Duodenal mucosa (tissue), 2 donors: Measurements from ENCODE around the gene ARMH3.
"Not testable (repeated sequence)": the region's sequence is repeated elsewhere in the genome, so short reads cannot be mapped to it uniquely, and the experiment has no call there.

ENCODE experiments used
- H3K27ac ChIP-seq: one replicate; pipeline ENCODE4 v1.7.0; 2013; ENCODE audit warnings: low read depth, low read length
- H3K27me3 ChIP-seq, 2 donors: one replicate each; pipeline ENCODE4 v1.7.0; 2013; ENCODE audit warnings: low read length in 2 of 2, control low read depth in 1 of 2; ENCODE audit not compliant: insufficient read depth in 2 of 2, control insufficient read depth in 1 of 2
- H3K36me3 ChIP-seq, 2 donors: one replicate each; pipeline ENCODE4 v1.7.0; 2013; ENCODE audit warnings: low read length in 2 of 2, control low read depth in 1 of 2; ENCODE audit not compliant: insufficient read depth in 2 of 2, control insufficient read depth in 1 of 2
- H3K4me1 ChIP-seq, 2 donors: one replicate each; pipeline ENCODE4 v1.7.0; 2013; ENCODE audit warnings: low read length in 2 of 2, control low read depth in 1 of 2; ENCODE audit not compliant: insufficient read depth in 2 of 2, control insufficient read depth in 1 of 2
- H3K4me3 ChIP-seq, 2 donors: one replicate each; pipeline ENCODE4 v1.7.0; 2013; ENCODE audit warnings: low read length in 2 of 2, low read depth in 1 of 2
- H3K9ac ChIP-seq, 2 donors: one replicate each; pipeline ENCODE4 v1.7.0; 2013; ENCODE audit warnings: low read length in 2 of 2, low read depth in 1 of 2
- H3K9me3 ChIP-seq, 2 donors: one replicate each; pipeline ENCODE4 v1.7.0; 2013; ENCODE audit warnings: low read length in 2 of 2, control low read depth in 1 of 2; ENCODE audit not compliant: control insufficient read depth in 1 of 2

Gene ARMH3

GRCh38 chr10:102069071-102069470, 13.1 kb upstream of the ARMH3 start:
- Histone ChIP-seq H3K4me1 (peaks cover 29 to 33% of the 10 kb centered on the region in 2 donors), H3K4me3 (no peak overlapping the region), H3K27me3 (no peaks in the 10 kb centered on the region), H3K36me3 (peaks cover 0 to 4% of the 10 kb centered on the region in 2 donors), H3K9ac (no peak overlapping the region), H3K27ac (no peak overlapping the region), H3K9me3 (no peaks in the 10 kb centered on the region)

GRCh38 chr10:102068216-102068615, 12.2 kb upstream of the ARMH3 start:
- Histone ChIP-seq H3K36me3 (peaks cover 0 to 4% of the 10 kb centered on the region in 2 donors), H3K9ac (no peak overlapping the region), H3K4me1 (peaks cover 29 to 33% of the 10 kb centered on the region in 2 donors)

GRCh38 chr10:102067091-102067916, 11.3 kb upstream of the ARMH3 start:
- Histone ChIP-seq H3K9me3 (no peaks in the 10 kb centered on the region), H3K27ac (no peak overlapping the region), H3K9ac (no peak overlapping the region), H3K4me1 (peaks cover 29 to 33% of the 10 kb centered on the region in 2 donors), H3K36me3 (peaks cover 0 to 4% of the 10 kb centered on the region in 2 donors), H3K27me3 (no peaks in the 10 kb centered on the region), H3K4me3 (peak overlapping the region in 1 of 2 donors; percentile 92)

More at GRCh38 chr10:102068216-102068615, 12.2 kb upstream of the ARMH3 start:
- H3K27ac ChIP-seq: no peak overlapping the region
- H3K27me3 ChIP-seq: no peaks in the 10 kb centered on the region
- no peak overlapping the region for H3K4me3 ChIP-seq
- no peaks in the 10 kb centered on the region for H3K9me3 ChIP-seq

- H3K27me3 ChIP-seq: no peaks in the 10 kb centered on the region
- peak overlapping the region; percentile 84 to 92 for H3K4me3 ChIP-seq
- H3K4me1 ChIP-seq: peaks cover 29 to 33% of the 10 kb centered on the region in 2 donors
- peaks cover 0 to 4% of the 10 kb centered on the region in 2 donors for H3K36me3 ChIP-seq
- peak overlapping the region; percentile 83 to 89 for H3K9ac ChIP-seq
- no peak overlapping the region for H3K27ac ChIP-seq
- H3K9me3 ChIP-seq: no peaks in the 10 kb centered on the region
Observed at GRCh38 chr10:102066399-102067088, 10.6 kb upstream of the ARMH3 start.

GRCh38 chr10:102065561-102066398, 9.8 kb upstream of the ARMH3 start:
- Histone ChIP-seq H3K4me1 (peaks cover 29 to 33% of the 10 kb centered on the region in 2 donors), H3K36me3 (peaks cover 0 to 4% of the 10 kb centered on the region in 2 donors)

GRCh38 chr10:102064868-102065560, 9.0 kb upstream of the ARMH3 start, which contains the start of gene HPS6:
TSS of gene HPS6 (plus strand) at chr10:102065349. CDS start at chr10:102065475, 126 bp downstream.
- H3K9ac ChIP-seq: peak within 1 kb of the TSS; percentile 83 to 89
- no peaks in the 10 kb centered on the region for H3K9me3 ChIP-seq
- H3K27me3 ChIP-seq: no peaks in the 10 kb centered on the region
- peak within 1 kb of the TSS; percentile 84 to 92 for H3K4me3 ChIP-seq
- H3K36me3 ChIP-seq: peaks cover 0 to 4% of the 10 kb centered on the region in 2 donors
- peaks cover 29 to 33% of the 10 kb centered on the region in 2 donors for H3K4me1 ChIP-seq
- H3K27ac ChIP-seq: peak within 1 kb of the TSS; percentile 86

More at GRCh38 chr10:102065561-102066398, 9.8 kb upstream of the ARMH3 start:
- Histone ChIP-seq H3K27ac (peak overlapping the region; percentile 86), H3K9me3 (no peaks in the 10 kb centered on the region), H3K27me3 (no peaks in the 10 kb centered on the region), H3K4me3 (peak overlapping the region; percentile 84 to 92), H3K9ac (peak overlapping the region; percentile 83 to 89)

GRCh38 chr10:102064503-102064867, 8.5 kb upstream of the ARMH3 start:
- Histone ChIP-seq H3K27me3 (no peaks in the 10 kb centered on the region), H3K36me3 (peaks cover 0 to 4% of the 10 kb centered on the region in 2 donors), H3K4me1 (peaks cover 28 to 33% of the 10 kb centered on the region in 2 donors), H3K4me3 (peak overlapping the region; percentile 84 to 92), H3K27ac (no peak overlapping the region), H3K9me3 (no peaks in the 10 kb centered on the region), H3K9ac (peak overlapping the region; percentile 38 to 89)

GRCh38 chr10:102059987-102060386, 4.0 kb upstream of the ARMH3 start:
- H3K27me3 ChIP-seq: no peaks in the 10 kb centered on the region
- no peaks in the 10 kb centered on the region for H3K9me3 ChIP-seq
- no peak overlapping the region for H3K27ac ChIP-seq
- H3K4me3 ChIP-seq: no peak overlapping the region
- no peaks in the 10 kb centered on the region for H3K36me3 ChIP-seq
- no peak overlapping the region for H3K9ac ChIP-seq
- H3K4me1 ChIP-seq: peaks cover 0 to 6% of the 10 kb centered on the region in 2 donors

GRCh38 chr10:102054881-102055646, 909 bp downstream of the ARMH3 start:
- Histone ChIP-seq H3K4me1 (peaks cover 11 to 13% of the 10 kb centered on the region in 2 donors), H3K27ac (peak overlapping the region; percentile 87), H3K4me3 (peak overlapping the region; percentile 86 to 93), H3K9ac (peak overlapping the region; percentile 87 to 89)
- not testable (repeated sequence) for H3K27me3 ChIP-seq, H3K36me3 ChIP-seq, H3K9me3 ChIP-seq
